ENCODE results near the gene ASXL1.

The ASXL1 gene

GRCh38 chr20:32453467-32454163 lies 95.5 kb downstream of the ASXL1 start:
- H3K27ac ChIP-seq: no peak overlapping the region
- TF ChIP-seq, protein P1, sequence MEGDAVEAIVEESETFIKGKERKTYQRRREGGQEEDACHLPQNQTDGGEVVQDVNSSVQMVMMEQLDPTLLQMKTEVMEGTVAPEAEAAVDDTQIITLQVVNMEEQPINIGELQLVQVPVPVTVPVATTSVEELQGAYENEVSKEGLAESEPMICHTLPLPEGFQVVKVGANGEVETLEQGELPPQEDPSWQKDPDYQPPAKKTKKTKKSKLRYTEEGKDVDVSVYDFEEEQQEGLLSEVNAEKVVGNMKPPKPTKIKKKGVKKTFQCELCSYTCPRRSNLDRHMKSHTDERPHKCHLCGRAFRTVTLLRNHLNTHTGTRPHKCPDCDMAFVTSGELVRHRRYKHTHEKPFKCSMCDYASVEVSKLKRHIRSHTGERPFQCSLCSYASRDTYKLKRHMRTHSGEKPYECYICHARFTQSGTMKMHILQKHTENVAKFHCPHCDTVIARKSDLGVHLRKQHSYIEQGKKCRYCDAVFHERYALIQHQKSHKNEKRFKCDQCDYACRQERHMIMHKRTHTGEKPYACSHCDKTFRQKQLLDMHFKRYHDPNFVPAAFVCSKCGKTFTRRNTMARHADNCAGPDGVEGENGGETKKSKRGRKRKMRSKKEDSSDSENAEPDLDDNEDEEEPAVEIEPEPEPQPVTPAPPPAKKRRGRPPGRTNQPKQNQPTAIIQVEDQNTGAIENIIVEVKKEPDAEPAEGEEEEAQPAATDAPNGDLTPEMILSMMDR (conservative IDR thresholded peaks at IDR 0.05): no peak

GRCh38 chr20:32454164-32455145 lies 96.3 kb downstream of the ASXL1 start:
- no peak overlapping the region for H3K27ac ChIP-seq
- TF ChIP-seq, protein P1 (conservative IDR thresholded peaks at IDR 0.05): no peak

DNA sequence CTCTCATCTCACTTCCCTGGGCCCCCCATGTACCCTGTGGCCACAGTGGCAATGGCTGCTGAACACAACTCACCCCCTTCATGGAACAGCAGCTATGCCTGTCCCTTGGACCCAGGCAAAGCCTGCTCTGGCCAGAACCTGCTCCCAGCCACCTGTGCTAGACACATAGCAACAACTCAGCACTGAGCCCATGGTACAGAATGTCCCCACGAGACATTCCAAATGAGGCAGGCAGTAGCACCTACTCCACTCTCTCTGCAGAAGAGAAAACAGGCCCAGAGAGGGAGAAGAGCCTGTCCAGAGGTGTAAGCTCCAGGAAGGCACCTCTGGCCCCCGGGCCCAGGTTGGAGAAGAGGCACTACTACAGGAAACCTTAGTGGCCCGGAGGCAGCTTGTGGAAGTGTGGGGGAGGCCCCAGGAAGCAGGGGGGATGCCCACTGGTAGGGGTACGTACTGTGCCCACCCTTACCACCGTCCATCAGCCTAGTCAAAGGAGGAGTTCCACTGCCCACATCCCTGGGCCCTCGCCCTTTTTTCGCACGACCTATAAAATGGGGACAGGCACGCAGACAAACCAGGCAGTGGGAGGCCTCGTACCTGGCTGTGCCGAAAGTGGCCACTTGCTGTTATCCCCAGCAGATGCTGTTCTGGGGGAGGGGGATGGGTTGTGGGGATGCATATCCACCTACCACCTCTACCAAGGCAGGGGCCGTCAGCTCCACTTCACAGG lies 97.2 kb downstream of the ASXL1 start:
- no peak overlapping the region for H3K27ac ChIP-seq
- TF ChIP-seq, protein P1 (conservative IDR thresholded peaks at IDR 0.05): no peak

GRCh38 chr20:32455901-32456701 lies 98.0 kb downstream of the ASXL1 start:
- TF ChIP-seq, protein P1 (conservative IDR thresholded peaks at IDR 0.05): no peak

DNA sequence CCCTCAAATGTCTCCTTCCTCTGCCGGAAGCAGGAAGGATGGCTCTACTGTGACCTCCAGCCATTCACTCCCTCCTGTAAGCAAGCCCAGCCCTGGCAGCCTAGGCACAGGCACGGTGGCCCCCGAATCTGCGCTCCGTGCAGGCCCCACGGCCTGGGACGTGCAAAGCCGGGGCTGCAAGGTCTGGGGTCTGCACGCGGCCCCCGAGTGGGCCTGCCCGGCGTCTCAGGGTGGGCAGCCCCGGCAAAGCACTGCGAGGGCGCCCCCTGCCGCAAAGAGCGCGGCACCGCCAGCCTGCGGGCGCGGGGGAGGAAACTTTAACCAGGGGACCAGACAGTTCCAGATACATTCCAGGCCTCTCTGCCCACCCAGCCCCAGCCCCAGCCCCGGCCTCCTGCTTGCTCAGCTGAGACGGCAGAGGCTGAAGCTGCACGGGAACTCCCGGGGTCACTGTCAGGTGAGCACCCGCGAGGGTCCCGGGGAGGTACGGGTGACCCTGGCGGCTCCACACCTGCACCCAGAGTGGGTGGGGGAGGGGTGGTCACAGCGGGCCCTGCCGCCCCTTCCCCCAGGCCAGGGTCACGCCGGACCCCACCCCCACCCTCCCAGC lies 98.8 kb downstream of the ASXL1 start:
- TF ChIP-seq, protein P1 (conservative IDR thresholded peaks at IDR 0.05): peak; percentile 97
- peak overlapping the region; percentile 73 for H3K27ac ChIP-seq

More at GRCh38 chr20:32455901-32456701, 98.0 kb downstream of the ASXL1 start:
- peak overlapping the region; percentile 73 for H3K27ac ChIP-seq

- H3K27ac ChIP-seq: peak overlapping the region; percentile 73
- TF ChIP-seq, protein P1 (conservative IDR thresholded peaks at IDR 0.05): no peak
Observed at GRCh38 chr20:32457479-32457986, 99.4 kb downstream of the ASXL1 start.

Data from VCaP (cell line).